Astrocyte of the spinal cord (primary cell): ENCODE results near the gene PADI3.

Source experiments
- DNase-seq: peaks from one replicate; pipeline ENCODE4 v3.0.0; 2011; ENCODE audit warnings: low read depth, low spot score
- H3K4me3 ChIP-seq: 2 replicates; pipeline ENCODE4 v1.5.1; 2011; ENCODE audit warnings: low read depth, mild to moderate bottlenecking, low read length, moderate library complexity
- CTCF ChIP-seq: IDR thresholded peaks from 2 replicates; pipeline ENCODE4 v1.5.1; 2012; ENCODE audit warnings: low read depth, mild to moderate bottlenecking, low read length, inconsistent platforms
- in situ Hi-C: cut with HindIII; loops from 2 replicates; pipeline ENCODE4 v1.10.0; 2017; ENCODE audit warnings: low sequenced_read_pairs

PADI3 gene

GRCh38 chr1:17248781-17249180 is at the start of gene PADI3:
PADI3 (plus strand) TSS chr1:17249098; CDS start chr1:17249138, 40 bp downstream.
- no peak for DNase-seq
- no peak within 1 kb of the TSS for H3K4me3 ChIP-seq
- no peak for TF ChIP-seq CTCF
- in situ Hi-C loops, result no loop called here

- H3K4me3 ChIP-seq, result no peak overlapping the region
- in situ Hi-C loops, result no loop called here
- DNase-seq, result peak; percentile 21
- TF ChIP-seq CTCF, result no peak
Observed at GRCh38 chr1:17199267-17200044, 49.4 kb upstream of the PADI3 start.

- no peak for TF ChIP-seq CTCF
- no peak for DNase-seq
- in situ Hi-C loops, result no loop called here
- no peak overlapping the region for H3K4me3 ChIP-seq
Observed at GRCh38 chr1:17200246-17200645, 48.7 kb upstream of the PADI3 start.

GRCh38 chr1:17200756-17201155 is 48.1 kb upstream of the PADI3 start:
- TF ChIP-seq CTCF, result no peak
- H3K4me3 ChIP-seq, result no peak overlapping the region
- in situ Hi-C loops, result no loop called here
- DNase-seq, result no peak

- no peak overlapping the region for H3K4me3 ChIP-seq
- in situ Hi-C loops, result no loop called here
- TF ChIP-seq CTCF, result no peak
- DNase-seq, result peak; percentile 46
Observed at GRCh38 chr1:17201201-17202021, 47.5 kb upstream of the PADI3 start.

GRCh38 chr1:17204546-17205440 is 44.1 kb upstream of the PADI3 start, which contains the start of gene PADI1:
PADI1 (plus strand) TSS chr1:17205128; CDS start chr1:17205218, 90 bp downstream.
- H3K4me3 ChIP-seq, result no peak within 1 kb of the TSS
- DNase-seq, result no peak
- no peak for TF ChIP-seq CTCF
- in situ Hi-C loops, result no loop called here
